Measurements from ENCODE around the gene COPG2.
A peak's percentile ranks its signal among the peaks of the same experiment; 100 is the strongest.

COPG2 gene

DNA sequence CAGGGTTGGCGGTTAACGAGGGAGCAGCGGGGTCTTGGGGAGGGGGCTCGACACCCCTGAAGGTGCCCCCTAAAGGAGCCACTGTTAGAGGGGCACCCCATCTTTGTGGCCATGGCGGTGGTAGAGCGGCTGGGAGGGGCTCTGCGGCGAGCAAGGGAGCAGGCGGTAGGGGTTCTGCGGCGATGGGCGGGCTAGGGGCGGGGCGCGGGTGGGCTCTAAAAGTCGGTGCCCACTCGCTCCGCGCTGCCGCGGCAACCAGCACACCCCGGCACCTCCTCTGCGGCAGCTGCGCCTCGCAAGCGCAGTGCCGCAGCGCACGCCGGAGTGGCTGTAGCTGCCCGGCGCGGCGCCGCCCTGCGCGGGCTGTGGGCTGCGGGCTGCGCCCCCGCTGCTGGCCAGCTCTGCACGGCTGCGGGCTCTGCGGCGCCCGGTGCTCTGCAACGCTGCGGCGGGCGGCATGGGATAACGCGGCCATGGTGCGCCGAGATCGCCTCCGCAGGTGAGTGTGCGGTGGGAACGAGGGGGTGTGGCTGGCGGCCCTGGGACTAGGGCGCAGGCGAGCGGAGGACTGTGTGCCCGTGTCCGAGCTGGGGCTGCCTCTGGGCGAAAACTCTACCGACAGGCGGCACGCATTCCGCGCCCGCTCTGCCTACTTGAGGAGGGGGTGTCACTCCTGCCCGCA lies 176.6 kb downstream of the COPG2 start, which contains the start of gene MEST:
Gene MEST, plus strand, starts transcription at position 245 of the 682 bp plus-strand sequence. Its CDS starts 229 bp downstream, at position 474.
- DNase-seq (ENCODE audit: low spot score): no peak
- TF ChIP-seq CTCF (IDR thresholded peaks at IDR 0.05; ENCODE audit: extremely low read depth, missing control alignments): no peak

DNA sequence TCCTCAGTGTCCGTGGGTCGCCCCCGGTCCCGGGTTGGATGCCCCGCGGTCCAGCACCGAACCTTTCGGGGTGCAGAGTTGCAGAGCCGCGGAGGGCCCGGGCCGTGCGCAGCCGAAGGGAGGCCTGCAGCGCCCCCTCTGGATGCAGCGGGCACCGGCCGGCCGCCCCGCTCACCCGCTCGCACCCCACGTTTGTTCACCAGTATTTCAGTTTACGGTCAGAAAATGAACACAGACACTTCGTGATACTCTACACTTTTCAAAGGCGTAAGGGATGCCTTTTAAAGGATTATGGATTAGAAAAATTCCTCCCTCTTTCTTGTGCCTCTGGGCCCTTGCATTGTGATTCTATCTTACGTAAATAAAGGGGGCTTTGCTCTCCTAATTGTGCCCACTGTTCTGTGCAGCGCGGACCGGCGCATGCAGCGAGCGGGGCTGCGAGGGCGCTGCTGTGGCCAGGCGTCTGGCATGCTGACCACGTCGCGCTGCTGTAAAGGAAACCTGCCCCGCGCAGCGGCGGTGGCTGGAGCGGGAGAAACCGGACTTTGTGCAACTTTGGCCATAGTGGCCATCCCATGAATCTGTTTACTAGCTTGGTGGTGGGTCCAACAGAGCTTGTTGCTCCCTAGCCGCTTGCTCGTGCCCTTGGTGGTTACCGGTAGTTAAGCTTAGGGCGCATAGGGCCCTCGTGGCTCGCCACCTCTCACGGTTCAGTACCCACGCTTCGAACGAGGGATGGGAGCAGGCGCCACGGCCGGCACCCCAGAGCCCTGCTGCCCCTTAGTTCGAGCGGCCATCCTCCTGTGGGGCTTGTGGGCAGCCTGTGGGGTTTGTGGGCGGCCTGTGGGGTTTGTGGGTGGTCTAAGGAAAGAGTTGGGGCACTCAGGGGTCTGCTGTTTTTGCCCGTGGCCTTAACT lies 177.4 kb downstream of the COPG2 start:
- peak; percentile 61 for DNase-seq (ENCODE audit: low spot score)
- TF ChIP-seq CTCF (IDR thresholded peaks at IDR 0.05; ENCODE audit: extremely low read depth, missing control alignments): no peak

DNA sequence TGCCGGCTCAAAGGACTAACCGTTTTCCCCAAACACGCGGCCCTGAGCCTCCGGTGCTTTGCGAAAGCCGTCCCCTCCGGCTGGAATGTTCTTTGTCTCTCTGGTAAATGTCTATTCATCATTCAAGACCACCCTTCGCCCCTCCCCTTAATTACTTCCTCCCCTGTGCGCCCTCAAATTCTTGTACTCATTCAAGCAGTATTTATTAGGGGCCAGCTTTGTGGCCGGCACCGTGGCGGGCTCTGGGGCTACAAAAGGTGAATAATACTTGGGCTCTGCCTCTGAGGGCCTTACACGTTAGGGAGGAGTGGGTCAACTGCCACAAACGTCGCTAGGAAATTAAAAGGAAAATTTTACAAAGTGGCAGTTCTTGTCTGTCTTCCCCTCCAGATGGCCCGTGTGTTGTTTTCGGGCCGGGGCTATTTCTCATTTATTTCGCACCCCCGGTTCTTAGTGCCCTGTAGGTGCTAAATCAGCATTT lies 178.2 kb downstream of the COPG2 start:
- no peak for TF ChIP-seq CTCF (IDR thresholded peaks at IDR 0.05; ENCODE audit: extremely low read depth, missing control alignments)
- DNase-seq (ENCODE audit: low spot score): no peak

DNA sequence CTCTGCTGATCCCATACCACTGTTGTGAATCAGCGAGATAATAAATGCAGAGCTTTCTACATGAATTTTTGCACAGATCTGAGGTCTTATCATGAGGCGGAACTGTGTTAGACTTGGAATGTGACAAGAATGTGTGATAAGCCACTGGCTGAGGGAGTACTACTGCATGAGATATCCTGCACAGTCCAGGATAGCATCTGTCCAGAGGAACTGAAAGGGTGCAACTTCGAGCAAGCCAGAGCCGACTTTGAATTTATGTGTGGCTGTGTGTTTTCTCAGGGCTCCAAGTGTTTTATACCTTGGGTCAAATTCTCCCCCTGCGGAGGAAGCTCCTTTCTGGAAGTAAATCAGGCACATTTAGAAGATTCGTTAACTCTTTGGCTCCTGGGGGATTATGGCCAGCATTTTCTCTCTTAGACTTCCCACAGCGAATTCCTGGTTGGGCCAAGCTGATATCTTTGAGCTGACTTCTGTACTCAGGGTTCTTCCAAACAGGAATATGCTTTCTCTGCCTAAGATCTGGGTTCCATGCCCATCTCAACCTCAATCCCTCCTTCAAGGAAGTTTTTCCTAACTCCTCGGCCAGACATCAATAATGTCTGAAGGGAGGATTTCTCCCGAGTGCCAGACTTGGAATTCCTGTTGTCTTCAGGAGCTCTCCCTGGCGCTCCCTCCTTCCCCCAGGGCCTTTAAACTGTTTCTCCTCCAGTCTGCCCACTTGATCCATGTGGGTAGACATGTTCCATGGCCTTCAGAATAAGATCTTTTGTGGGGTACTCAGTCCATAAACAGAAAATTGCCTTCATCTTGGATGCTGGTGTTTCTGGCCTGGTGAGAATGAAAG lies 179.2 kb downstream of the COPG2 start:
- TF ChIP-seq CTCF (IDR thresholded peaks at IDR 0.05; ENCODE audit: extremely low read depth, missing control alignments): no peak
- DNase-seq (ENCODE audit: low spot score): no peak

DNA sequence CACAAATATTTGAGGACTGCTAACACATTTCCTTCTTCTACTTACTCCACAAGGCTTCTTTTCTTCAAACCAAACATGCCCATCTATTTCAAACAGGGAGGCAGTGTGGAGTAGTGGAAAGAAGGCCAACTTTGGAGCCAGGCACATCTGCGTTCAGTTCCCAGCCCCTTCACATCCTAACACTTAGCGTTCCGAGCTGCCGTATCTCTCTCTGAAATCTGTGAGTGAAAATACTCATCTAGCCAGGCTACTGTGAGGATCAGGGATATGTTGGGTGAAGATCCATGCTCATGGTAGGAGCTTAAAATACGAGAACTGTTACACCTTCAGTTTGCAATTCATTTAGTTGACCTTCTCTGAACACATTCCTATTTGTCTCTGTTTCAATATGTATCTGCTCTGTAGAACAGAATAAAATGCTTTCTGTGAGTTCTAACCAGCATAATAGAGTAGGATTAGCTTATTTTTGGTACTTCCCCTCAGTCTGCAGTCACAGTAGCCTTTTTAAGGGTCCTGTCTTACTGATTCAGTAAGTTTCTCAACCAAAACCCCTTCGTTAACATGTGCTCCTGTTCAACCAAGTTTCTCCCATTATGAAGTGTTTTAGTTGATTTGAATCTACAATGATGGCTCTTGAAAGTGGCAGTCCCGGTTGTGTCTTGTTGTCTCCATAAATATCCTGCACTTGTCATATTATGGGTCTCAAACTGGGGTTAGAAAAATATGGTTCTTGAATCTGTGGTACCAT lies 180.0 kb downstream of the COPG2 start:
- TF ChIP-seq CTCF (IDR thresholded peaks at IDR 0.05; ENCODE audit: extremely low read depth, missing control alignments): no peak
- DNase-seq (ENCODE audit: low spot score): no peak

GRCh38 chr7:130486954-130487436 lies 181.6 kb downstream of the COPG2 start:
- TF ChIP-seq CTCF (IDR thresholded peaks at IDR 0.05; ENCODE audit: extremely low read depth, missing control alignments): no peak
- DNase-seq (ENCODE audit: low spot score): no peak

All from GM20000 (cell line).